HepG2 (cell line): ENCODE data around the gene SRGAP3. TPM values are rescaled to one million over a fixed set of nuclear protein-coding genes. Genes with fewer than 3 reads are reported as not detected.

Experiments
- ATAC-seq: fragments of 200-7000 bp; cut with Tn5 transposase; 3 replicates; pipeline ENCODE4 v1.9.1; 2020; ENCODE audit warnings: mild to moderate bottlenecking, moderate library complexity
- BruUV-seq: library from RNA; stranded (reverse); fragments of 400-500 nt; replicated peaks from 2 replicates; lab custom pipeline; 2021; lab: Mats Ljungman, UMichigan
- CTCF ChIA-PET: fragments of 300-600 bp; formaldehyde crosslinking; extraction: SDS; loops from one replicate; lab custom pipeline; 2021; ENCODE audit warnings: low total read pairs, inconsistent platforms, low intra/inter-chr PET ratio; lab: Yijun Ruan, JAX
- POLR2A ChIA-PET: fragments of 350-600 bp; sonication (Branson Sonifier 250); formaldehyde crosslinking; loops from one replicate; lab custom pipeline; 2020; ENCODE audit warnings: antibody characterized with exemption, inconsistent platforms; lab: Yijun Ruan, JAX
- DNase-seq: peaks from one replicate; pipeline ENCODE4 v3.0.0-alpha.2; 2015; ENCODE audit warnings: low spot score
- FAIRE-seq: peaks from 3 replicates; lab custom pipeline; 2011; peaks lifted over from hg19 to GRCh38; lab: Jason Lieb, UNC
- H2AFZ ChIP-seq: one replicate; pipeline ENCODE4 v1.6.1; 2011; ENCODE audit warnings: low read length, inconsistent platforms
- H3K27ac ChIP-seq: fragments of 300-600 bp; 3 replicates; pipeline ENCODE4 v1.8.0; 2011; ENCODE audit warnings: mixed run types, mild to moderate bottlenecking, mixed read lengths, low read length, inconsistent platforms; ENCODE audit not compliant: insufficient read depth; ENCODE audit errors: extremely low read length
- H3K27me3 ChIP-seq, 2 experiments: fragments of 200-600 bp in 1 of 2; 2 replicates in 1 of 2; 3 replicates in 1 of 2; pipeline versions ENCODE4 v1.6.0 to v1.8.0; 2011; ENCODE audit warnings: low read length in 2 of 2, mild to moderate bottlenecking in 2 of 2, moderate library complexity in 2 of 2, inconsistent platforms in 1 of 2; ENCODE audit not compliant: insufficient read depth in 2 of 2, control insufficient read depth in 1 of 2
- H3K36me3 ChIP-seq, 2 experiments: fragments of 200-600 bp in 1 of 2; replicated peaks in 1 of 2; 2 replicates in 1 of 2; 3 replicates in 1 of 2; pipeline versions ENCODE4 v1.5.1 to v1.8.0; 2011; ENCODE audit warnings: low read length in 2 of 2, inconsistent platforms in 1 of 2; ENCODE audit not compliant: insufficient read depth in 2 of 2, control insufficient read depth in 1 of 2
- H3K4me1 ChIP-seq: 2 replicates; pipeline ENCODE4 v1.5.1; 2012; ENCODE audit warnings: low read length, inconsistent platforms; ENCODE audit not compliant: insufficient read depth
- H3K4me2 ChIP-seq: 2 replicates; pipeline ENCODE4 v1.6.0; 2011; ENCODE audit warnings: low read depth, low read length, inconsistent platforms
- H3K4me3 ChIP-seq, 3 experiments: fragments of 200-600 bp in 1 of 3; sonication (generic), shearing (Covaris generic) in 1 of 3; replicated peaks in 1 of 3; 2 replicates each; pipeline ENCODE4 v1.5.1; 2011 to 2016; ENCODE audit warnings: low read length in 3 of 3, inconsistent platforms in 2 of 3, low read depth in 2 of 3, mild to moderate bottlenecking in 2 of 3, control low read depth in 1 of 3, mixed read lengths in 1 of 3; ENCODE audit not compliant: insufficient read depth in 1 of 3
- H3K79me2 ChIP-seq: one replicate; pipeline ENCODE4 v1.6.1; 2011; ENCODE audit warnings: low read length, inconsistent platforms; ENCODE audit not compliant: insufficient read depth
- H3K9ac ChIP-seq: 2 replicates; pipeline ENCODE4 v1.6.0; 2011; ENCODE audit warnings: mild to moderate bottlenecking, low read depth, low read length, inconsistent platforms; ENCODE audit not compliant: insufficient read depth
- H3K9me3 ChIP-seq: 2 replicates; pipeline ENCODE4 v1.5.1; 2012; ENCODE audit warnings: mild to moderate bottlenecking, low read length
- H4K20me1 ChIP-seq: 2 replicates; pipeline ENCODE4 v1.6.0; 2011; ENCODE audit warnings: inconsistent platforms, mild to moderate bottlenecking, low read length, moderate library complexity; ENCODE audit not compliant: insufficient read depth
- CEBPB ChIP-seq: IDR thresholded peaks from 2 replicates; pipeline ENCODE4 v1.6.1; 2011; ENCODE audit warnings: low read depth, low read length, improper control_type of control experiment, borderline replicate concordance
- CSRNP2 ChIP-seq: sonication (generic); formaldehyde crosslinking; conservative IDR thresholded peaks from 2 replicates; pipeline ENCODE4 v1.8.0; 2022; ENCODE audit warnings: low read depth, missing genetic modification reagents
- FOXK2 ChIP-seq: fragments of 450-650 bp; IDR thresholded peaks from 2 replicates; pipeline ENCODE4 v1.6.1; 2016
- JUND ChIP-seq: sonication (generic); formaldehyde crosslinking; IDR thresholded peaks from 2 replicates; pipeline ENCODE4 v1.8.0; 2022; ENCODE audit warnings: mild to moderate bottlenecking, missing genetic modification reagents
- WGBS: methylation state at CpG from one replicate; pipeline ENCODE4 v1.1.6; 2017; ENCODE audit warnings: low lambda C conversion rate; 5-methylcytosine and 5-hydroxymethylcytosine counted together
- in situ Hi-C: cut with HindIII; loops from 2 replicates; pipeline ENCODE4 v1.10.0; 2017; ENCODE audit warnings: low pct_unique_long_range_greater_than_20kb; ENCODE audit not compliant: extremely low pct_ligation_motif_present
- intact Hi-C: fragments of 100-400 bp; cut with micrococcal nuclease; formaldehyde crosslinking; loops from one replicate; pipeline ENCODE4 v1.10.0; 2022; ENCODE audit not compliant: unreplicated experiment
- polyA plus RNA-seq, 8 experiments: library from polyadenylated mRNA; depleted of rRNA in 3 of 8; stranded (reverse) in 7 of 8; unstranded in 1 of 8; fragments of >200 nt; fragmentation: Illumina TruSeq in 4 of 8; extraction: Trizol in 4 of 8; gene quantifications; 2 replicates each; pipeline versions ENCODE4 v1.2.1 to v1.2.3, GENCODE V29; 2011 to 2016; ENCODE audit warnings: low read depth in 4 of 8, missing spikeins in 1 of 8, mixed read lengths in 1 of 8; ENCODE audit not compliant: insufficient read depth in 1 of 8
- total RNA-seq, 5 experiments: library from RNA; depleted of rRNA; stranded (reverse); fragments of >200 nt; fragmentation: Illumina TruSeq; extraction: Trizol; gene quantifications; 2 replicates each; pipeline ENCODE4 v1.2.3, GENCODE V29; 2016; ENCODE audit warnings: low read depth in 1 of 5

Gene SRGAP3
- total and polyA plus RNA-seq, 2 of the 13 experiments (the other 11 are each of a cell fraction or from before 2014, with no cell fraction given), result 1.2 to 1.4 TPM

GRCh38 chr3:9062570-9062969 lies 186.9 kb downstream of the SRGAP3 start:
- Histone ChIP-seq H3K36me3 (no peaks in the 10 kb centered on the region), H3K4me2 (no peak overlapping the region), H3K9me3 (no peaks in the 10 kb centered on the region)
- no peak for ATAC-seq
- WGBS, result 8% methylated on average over 1 of the region's 1 CpG
- POLR2A ChIA-PET, result interaction anchor here (0.7 kb wide), 1 partner anchor 71 kb away, joined by 4 read pairs; no protein-coding TSS in a partner anchor
- in situ Hi-C loops, result no loop called here
- TF ChIP-seq JUND (CRISPR knock-in tag) (no peak), CEBPB (0 out of 2 replicates have a peak, but pooled peaks have one; percentile 4), FOXK2 (no peak)
- TF ChIP-seq, all 625 proteins: peak for 1
- Histone ChIP-seq H3K79me2 (no peaks in the 10 kb centered on the region), H3K27ac (no peak overlapping the region), H4K20me1 (no peaks in the 10 kb centered on the region), H3K27me3 (peaks cover 0 to under 1% of the 10 kb centered on the region in 2 experiments; a peak in 1 of 5 replicates), H3K4me3 (no peak overlapping the region), H3K4me1 (no peaks in the 10 kb centered on the region), H2AFZ (no peak overlapping the region), H3K9ac (no peak overlapping the region)
- FAIRE-seq (no peak), DNase-seq (no peak)
- intact Hi-C loops, result no loop called here
- CTCF ChIA-PET, result no interaction called here
- no TSS peak for BruUV-seq

- in situ Hi-C loops (no loop called here), intact Hi-C loops (no loop called here)
- Histone ChIP-seq H3K27me3 (peaks cover 0 to 1% of the 10 kb centered on the region in 2 experiments; a peak in 1 of 5 replicates), H3K27ac (no peak overlapping the region), H3K9me3 (no peaks in the 10 kb centered on the region), H2AFZ (no peak overlapping the region), H3K4me1 (no peaks in the 10 kb centered on the region), H3K4me2 (no peak overlapping the region), H3K4me3 (no peak overlapping the region), H3K9ac (no peak overlapping the region), H3K36me3 (no peaks in the 10 kb centered on the region), H3K79me2 (no peaks in the 10 kb centered on the region), H4K20me1 (no peaks in the 10 kb centered on the region)
- ChIA-PET CTCF (no interaction called here), POLR2A (no interaction called here)
- no peak for FAIRE-seq
- BruUV-seq, result no TSS peak
- 46% methylated on average over 2 of the region's 2 CpGs for WGBS
- no peak for TF ChIP-seq CSRNP2 (CRISPR knock-in tag)
- DNase-seq, result no peak
- no peak for ATAC-seq
Measured at GRCh38 chr3:9061634-9062033, 187.8 kb downstream of the SRGAP3 start.
